LNCaP clone FGC (cell line): ENCODE data around the gene MOGAT1.

Experiments
- DNase-seq: peaks from one replicate; pipeline ENCODE4 v3.0.0-alpha.2; 2011; ENCODE audit warnings: low read depth
- H3K4me3 ChIP-seq: 2 replicates; pipeline ENCODE4 v1.5.1; 2011; ENCODE audit warnings: mild to moderate bottlenecking, low read depth, low read length, control low read depth
- CTCF ChIP-seq: IDR thresholded peaks from 2 replicates; pipeline ENCODE4 v1.5.1; 2012; ENCODE audit warnings: mild to moderate bottlenecking; ENCODE audit not compliant: control insufficient read depth, insufficient read depth; ENCODE audit errors: extremely low read depth

The MOGAT1 gene

GRCh38 chr2:222701233-222701632 is 29.8 kb downstream of the MOGAT1 start:
- no peak for DNase-seq
- no peak overlapping the region for H3K4me3 ChIP-seq
- no peak for TF ChIP-seq CTCF

GRCh38 chr2:222701721-222702131 is 30.3 kb downstream of the MOGAT1 start:
- no peak for TF ChIP-seq CTCF
- no peak overlapping the region for H3K4me3 ChIP-seq
- no peak for DNase-seq

- no peak for DNase-seq
- H3K4me3 ChIP-seq: no peak overlapping the region
- no peak for TF ChIP-seq CTCF
These were observed 31.6 kb downstream of the MOGAT1 start for GRCh38 chr2:222703091-222703490.

GRCh38 chr2:222703886-222704285 is 32.4 kb downstream of the MOGAT1 start:
- no peak overlapping the region for H3K4me3 ChIP-seq
- DNase-seq: no peak
- no peak for TF ChIP-seq CTCF

- no peak for DNase-seq
- TF ChIP-seq CTCF: no peak
- no peak overlapping the region for H3K4me3 ChIP-seq
These were observed 35.2 kb downstream of the MOGAT1 start for GRCh38 chr2:222706616-222707015.

- DNase-seq: no peak
- H3K4me3 ChIP-seq: no peak overlapping the region
- TF ChIP-seq CTCF: no peak
These were observed 35.7 kb downstream of the MOGAT1 start for GRCh38 chr2:222707102-222707688.

GRCh38 chr2:222707689-222708273 is 36.3 kb downstream of the MOGAT1 start:
- no peak for DNase-seq
- TF ChIP-seq CTCF: no peak
- no peak overlapping the region for H3K4me3 ChIP-seq
